Left cardiac atrium (tissue), 4 donors: ENCODE data around the gene UNC45B. TPM values are rescaled to one million over a fixed set of nuclear protein-coding genes. Genes with fewer than 3 reads are reported as not detected.
"Not testable (repeated sequence)": the region's sequence is repeated elsewhere in the genome, so short reads cannot be mapped to it uniquely, and the experiment has no call there.

Experiments
- ATAC-seq, 2 donors: fragments of 200-7000 bp; cut with Tn5 transposase; one replicate each; pipeline ENCODE4 v1.9.1; 2020; ENCODE audit warnings: mild to moderate bottlenecking in 2 of 2, moderate library complexity in 2 of 2
- DNase-seq: peaks from one replicate; pipeline ENCODE4 v3.0.0-alpha.2; 2020
- intact Hi-C, 2 donors: fragments of 100-400 bp; cut with DNase I; formaldehyde crosslinking; loops; one replicate each; pipeline versions ENCODE4 v1.14.1 to v1.15.1; 2022 to 2023
- total RNA-seq, 2 donors: library from RNA; stranded (reverse); fragmentation: NEBNext Ultra II Directional; extraction: Animal tissue kit (Norgen Biotek cat#: 25700); gene quantifications; one replicate each; pipeline ENCODE4 v1.2.1, GENCODE V29; 2021
- donor health status: DM: no; HTN: yes; CAD: no.
- donor health status: DM: no; HTN: yes; CAD: no; lungs with severe emphysema.
- donor health status: DM: yes; HTN: yes; CAD: no.
- donor health status: Dilated cardiomyopathy.

The UNC45B gene
- total RNA-seq, 2 donors from 2014 or later, result 120 to 133 TPM

GRCh38 chr17:35194001-35194400 is 46.4 kb downstream of the UNC45B start, which contains the start of gene SLC35G3:
TSS of gene SLC35G3 (minus strand) at chr17:35194393. CDS start at chr17:35194307, 86 bp downstream.
- ATAC-seq, DNase-seq, intact Hi-C loops: not testable (repeated sequence)

GRCh38 chr17:35195062-35195461 is 47.4 kb downstream of the UNC45B start:
- ATAC-seq, DNase-seq, intact Hi-C loops: not testable (repeated sequence)

GRCh38 chr17:35202582-35202981 is 55.0 kb downstream of the UNC45B start:
- intact Hi-C loops, DNase-seq, ATAC-seq: not testable (repeated sequence)

GRCh38 chr17:35210741-35211140 is 63.1 kb downstream of the UNC45B start:
- DNase-seq, result no peak
- intact Hi-C loops, result no loop called here
- no peak for ATAC-seq

- no peak for DNase-seq
- ATAC-seq, result no peak
- intact Hi-C loops, result no loop called here
Measured at GRCh38 chr17:35212668-35213067, 65.1 kb downstream of the UNC45B start.

GRCh38 chr17:35213412-35213940 is 65.9 kb downstream of the UNC45B start:
- ATAC-seq (no peak), DNase-seq (no peak)
- intact Hi-C loops, result no loop called here

- intact Hi-C loops, result no loop called here
- DNase-seq (no peak), ATAC-seq (peak; percentile 31 to 70)
Measured at GRCh38 chr17:35214192-35214591, 66.6 kb downstream of the UNC45B start.

- peak in 1 of 2 donors; percentile 51 for ATAC-seq
- intact Hi-C loops, result no loop called here
- DNase-seq, result no peak
Measured at GRCh38 chr17:35214631-35215273, 67.1 kb downstream of the UNC45B start.

GRCh38 chr17:35217107-35217506 is 69.5 kb downstream of the UNC45B start:
- DNase-seq, result no peak
- intact Hi-C loops, result no loop called here
- ATAC-seq, result no peak

- DNase-seq, result no peak
- intact Hi-C loops, result no loop called here
- ATAC-seq, result no peak
Measured at GRCh38 chr17:35218915-35219314, 71.3 kb downstream of the UNC45B start.

GRCh38 chr17:35222452-35222851 is 74.8 kb downstream of the UNC45B start:
- no peak for ATAC-seq
- no peak for DNase-seq
- intact Hi-C loops, result no loop called here

- intact Hi-C loops, result no loop called here
- DNase-seq (no peak), ATAC-seq (no peak)
Measured at GRCh38 chr17:35224436-35224835, 76.8 kb downstream of the UNC45B start.

- DNase-seq (no peak), ATAC-seq (no peak)
- intact Hi-C loops, result no loop called here
Measured at GRCh38 chr17:35227546-35227945, 79.9 kb downstream of the UNC45B start.

- intact Hi-C loops, result no loop called here
- DNase-seq (no peak), ATAC-seq (no peak)
Measured at GRCh38 chr17:35229638-35230037, 82.0 kb downstream of the UNC45B start.

- DNase-seq, intact Hi-C loops, ATAC-seq: not testable (repeated sequence)
Measured at GRCh38 chr17:35234315-35234714, 86.7 kb downstream of the UNC45B start.

- no peak for ATAC-seq
- DNase-seq, result no peak
- intact Hi-C loops, result no loop called here
Measured at GRCh38 chr17:35235289-35235688, 87.7 kb downstream of the UNC45B start.

GRCh38 chr17:35235917-35236316 is 88.3 kb downstream of the UNC45B start:
- intact Hi-C loops, result no loop called here
- no peak for ATAC-seq

GRCh38 chr17:35236821-35237220 is 89.2 kb downstream of the UNC45B start:
- no peak for ATAC-seq
- no peak for DNase-seq
- intact Hi-C loops, result no loop called here

More at GRCh38 chr17:35235917-35236316, 88.3 kb downstream of the UNC45B start:
- DNase-seq, result no peak

GRCh38 chr17:35238821-35239220 is 91.2 kb downstream of the UNC45B start:
- intact Hi-C loops, result no loop called here
- DNase-seq (no peak), ATAC-seq (peak in 1 of 2 donors; percentile 6)
